HG03432 (cell line): ENCODE results near the gene PON3.

Source experiments
- ATAC-seq: cut with Tn5 transposase; IDR thresholded peaks from one replicate; pipeline ENCODE4 v1.9.1; 2021; ENCODE audit warnings: mild to moderate bottlenecking, moderate library complexity; ENCODE audit not compliant: unreplicated experiment

PON3 gene

GRCh38 chr7:95396136-95397032 is at the start of gene PON3:
PON3 (minus strand) TSS chr7:95396375; CDS start chr7:95396350, 25 bp downstream.
- peak; percentile 61 for ATAC-seq

GRCh38 chr7:95444796-95445195 is 48.6 kb upstream of the PON3 start:
- ATAC-seq: no peak

- no peak for ATAC-seq
These were observed 45.1 kb upstream of the PON3 start for GRCh38 chr7:95441042-95441823.

- ATAC-seq: no peak
These were observed 44.3 kb upstream of the PON3 start for GRCh38 chr7:95440394-95441038.

- no peak for ATAC-seq
These were observed 40.2 kb upstream of the PON3 start for GRCh38 chr7:95436407-95436806.

GRCh38 chr7:95435422-95435780 is 39.2 kb upstream of the PON3 start:
- no peak for ATAC-seq

GRCh38 chr7:95434557-95435421 is 38.6 kb upstream of the PON3 start, which contains the start of gene PON2:
PON2 (minus strand) TSS chr7:95435028; CDS start chr7:95434951, 77 bp downstream.
- ATAC-seq: peak; percentile 97

- ATAC-seq: no peak
These were observed 37.9 kb upstream of the PON3 start for GRCh38 chr7:95433952-95434556.

GRCh38 chr7:95433129-95433528 is 37.0 kb upstream of the PON3 start:
- ATAC-seq: no peak

GRCh38 chr7:95432606-95433005 is 36.4 kb upstream of the PON3 start:
- no peak for ATAC-seq

GRCh38 chr7:95430864-95431263 is 34.7 kb upstream of the PON3 start:
- no peak for ATAC-seq

- no peak for ATAC-seq
These were observed 33.2 kb upstream of the PON3 start for GRCh38 chr7:95429241-95429990.

GRCh38 chr7:95427914-95428516 is 31.8 kb upstream of the PON3 start:
- ATAC-seq: no peak

- ATAC-seq: no peak
These were observed 31.0 kb upstream of the PON3 start for GRCh38 chr7:95427166-95427565.

GRCh38 chr7:95425694-95426093 is 29.5 kb upstream of the PON3 start:
- no peak for ATAC-seq

- no peak for ATAC-seq
These were observed 28.5 kb upstream of the PON3 start for GRCh38 chr7:95424716-95425115.

GRCh38 chr7:95421847-95422444 is 25.8 kb upstream of the PON3 start:
- ATAC-seq: peak; percentile 77

GRCh38 chr7:95421000-95421846 is 25.0 kb upstream of the PON3 start:
- ATAC-seq: peak; percentile 87
